ENCODE measurements around the gene SATB2.

SATB2 gene

GRCh38 chr2:199257261-199258224 lies 200.2 kb downstream of the SATB2 start:
- Histone ChIP-seq H3K9ac (ENCODE audit: low read length) (no peak overlapping the region), H3K36me3 (ENCODE audit: control insufficient read depth, insufficient read depth, low read length) (no peaks in the 10 kb centered on the region), H3K27me3 (ENCODE audit: control insufficient read depth, insufficient read depth, low read length) (no peaks in the 10 kb centered on the region), H3K4me3 (ENCODE audit: low read length) (no peak overlapping the region), H3K9me3 (ENCODE audit: control insufficient read depth, low read length) (no peaks in the 10 kb centered on the region), H3K4me1 (ENCODE audit: control insufficient read depth, insufficient read depth, low read length) (no peaks in the 10 kb centered on the region)

GRCh38 chr2:199230091-199230490 lies 227.6 kb downstream of the SATB2 start:
- no peaks in the 10 kb centered on the region for H3K36me3 ChIP-seq (ENCODE audit: control insufficient read depth, insufficient read depth, low read length)
- no peak overlapping the region for H3K9ac ChIP-seq (ENCODE audit: low read length)
- H3K4me3 ChIP-seq (ENCODE audit: low read length): no peak overlapping the region
- H3K9me3 ChIP-seq (ENCODE audit: control insufficient read depth, low read length): no peaks in the 10 kb centered on the region
- no peaks in the 10 kb centered on the region for H3K27me3 ChIP-seq (ENCODE audit: control insufficient read depth, insufficient read depth, low read length)
- H3K4me1 ChIP-seq (ENCODE audit: control insufficient read depth, insufficient read depth, low read length): no peaks in the 10 kb centered on the region

DNA sequence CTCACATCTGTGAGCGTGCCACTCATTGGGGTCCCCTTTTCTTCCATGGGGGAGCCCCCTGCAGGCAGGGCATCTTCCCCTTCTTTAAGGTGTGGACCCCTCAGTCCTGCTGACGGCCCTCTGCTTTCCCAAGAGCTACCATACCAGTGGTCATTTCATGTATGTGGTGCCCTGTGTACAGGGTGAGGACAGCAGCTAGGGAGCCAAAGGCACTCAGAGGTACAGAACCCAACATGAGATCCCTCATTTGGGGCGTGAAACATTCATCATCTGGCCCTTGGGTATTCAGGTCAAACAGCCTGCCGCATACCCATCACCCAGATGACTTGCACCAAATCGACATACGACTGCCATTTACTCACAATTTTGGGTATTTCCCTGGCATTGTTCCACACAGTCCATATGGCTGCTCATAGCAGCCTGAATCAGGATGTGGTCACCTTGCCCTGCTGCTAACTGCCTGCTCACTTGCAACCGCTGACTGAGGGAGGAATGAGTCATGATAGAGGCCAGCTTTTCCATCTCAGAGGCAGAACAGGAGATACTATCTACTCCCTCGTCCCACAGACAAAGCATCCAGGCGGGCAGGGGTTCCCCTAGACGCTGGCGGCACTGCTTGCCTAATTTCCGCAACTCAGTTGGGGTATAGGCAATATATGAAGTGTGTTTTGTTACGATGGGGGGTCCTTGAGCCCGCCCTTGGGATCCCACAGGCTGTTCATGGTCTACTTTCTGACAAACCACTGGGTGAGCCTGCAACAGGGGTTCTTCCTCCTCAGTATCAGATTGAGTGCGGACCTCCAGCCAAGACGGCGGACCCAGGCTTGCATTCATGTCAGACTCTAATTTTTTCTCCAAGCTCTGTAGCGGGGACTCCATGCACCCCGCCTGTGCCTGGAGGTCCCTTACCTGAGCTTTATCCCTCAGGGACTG lies 228.6 kb downstream of the SATB2 start:
- Histone ChIP-seq H3K4me1 (ENCODE audit: control insufficient read depth, insufficient read depth, low read length) (no peaks in the 10 kb centered on the region), H3K9me3 (ENCODE audit: control insufficient read depth, low read length) (no peaks in the 10 kb centered on the region), H3K9ac (ENCODE audit: low read length) (no peak overlapping the region), H3K36me3 (ENCODE audit: control insufficient read depth, insufficient read depth, low read length) (no peaks in the 10 kb centered on the region), H3K4me3 (ENCODE audit: low read length) (no peak overlapping the region), H3K27me3 (ENCODE audit: control insufficient read depth, insufficient read depth, low read length) (no peaks in the 10 kb centered on the region)

GRCh38 chr2:199223791-199224190 lies 233.9 kb downstream of the SATB2 start:
- H3K4me3 ChIP-seq (ENCODE audit: low read length): no peak overlapping the region
- no peaks in the 10 kb centered on the region for H3K27me3 ChIP-seq (ENCODE audit: control insufficient read depth, insufficient read depth, low read length)
- H3K4me1 ChIP-seq (ENCODE audit: control insufficient read depth, insufficient read depth, low read length): no peaks in the 10 kb centered on the region
- no peak overlapping the region for H3K9ac ChIP-seq (ENCODE audit: low read length)
- no peaks in the 10 kb centered on the region for H3K9me3 ChIP-seq (ENCODE audit: control insufficient read depth, low read length)
- no peaks in the 10 kb centered on the region for H3K36me3 ChIP-seq (ENCODE audit: control insufficient read depth, insufficient read depth, low read length)

GRCh38 chr2:199220920-199221319 lies 236.8 kb downstream of the SATB2 start:
- Histone ChIP-seq H3K4me1 (ENCODE audit: control insufficient read depth, insufficient read depth, low read length) (no peaks in the 10 kb centered on the region), H3K9ac (ENCODE audit: low read length) (no peak overlapping the region), H3K27me3 (ENCODE audit: control insufficient read depth, insufficient read depth, low read length) (no peaks in the 10 kb centered on the region), H3K9me3 (ENCODE audit: control insufficient read depth, low read length) (no peaks in the 10 kb centered on the region), H3K4me3 (ENCODE audit: low read length) (no peak overlapping the region), H3K36me3 (ENCODE audit: control insufficient read depth, insufficient read depth, low read length) (no peaks in the 10 kb centered on the region)

DNA sequence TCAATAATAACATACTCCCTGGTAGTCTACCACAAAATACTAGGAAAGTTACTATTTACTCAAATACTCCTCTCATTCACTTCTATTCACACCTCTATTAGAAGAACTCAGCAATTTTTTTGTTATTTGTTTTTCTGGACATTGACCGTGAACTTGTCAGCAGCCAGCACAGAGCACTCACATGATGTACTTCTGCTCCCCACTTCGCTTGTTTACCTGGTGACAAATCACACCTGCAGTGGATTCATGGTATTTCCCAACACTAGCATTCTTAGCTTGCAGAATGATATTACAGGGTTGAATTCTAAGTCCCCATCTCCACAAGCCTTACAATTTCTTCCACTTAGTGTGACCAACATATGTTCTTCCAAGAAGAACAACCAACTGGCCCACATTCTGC lies 238.2 kb downstream of the SATB2 start:
- Histone ChIP-seq H3K4me3 (ENCODE audit: low read length) (no peak overlapping the region), H3K9me3 (ENCODE audit: control insufficient read depth, low read length) (no peaks in the 10 kb centered on the region)

More for the DNA sequence above, 238.2 kb downstream of the SATB2 start:
- no peaks in the 10 kb centered on the region for H3K4me1 ChIP-seq (ENCODE audit: control insufficient read depth, insufficient read depth, low read length)
- no peaks in the 10 kb centered on the region for H3K36me3 ChIP-seq (ENCODE audit: control insufficient read depth, insufficient read depth, low read length)
- no peaks in the 10 kb centered on the region for H3K27me3 ChIP-seq (ENCODE audit: control insufficient read depth, insufficient read depth, low read length)
- H3K9ac ChIP-seq (ENCODE audit: low read length): no peak overlapping the region

Measured in mucosa of stomach (tissue), 1 donor.